ENCODE data around the gene ORMDL3. TPM values are rescaled to one million over a fixed set of nuclear protein-coding genes. Genes with fewer than 3 reads are reported as not detected.

Gene ORMDL3
- total RNA-seq, 1 donor from 2014 or later = 59.4 TPM

- Mint-ChIP-seq H3K27ac (ENCODE audit: unreplicated experiment) (no peak overlapping the region), H3K9me3 (ENCODE audit: unreplicated experiment) (no peaks in the 10 kb centered on the region), H3K27me3 (ENCODE audit: unreplicated experiment) (peaks cover 70% of the 10 kb centered on the region), H3K4me3 (ENCODE audit: unreplicated experiment) (no peak overlapping the region), H3K4me1 (ENCODE audit: unreplicated experiment) (peaks cover 6% of the 10 kb centered on the region), H3K36me3 (ENCODE audit: unreplicated experiment) (no peaks in the 10 kb centered on the region)
- TF ChIP-seq CTCF (IDR thresholded peaks at IDR 0.05) = no peak
- DNase-seq (ENCODE audit: extremely low spot score, unreplicated experiment) = no peak
These were observed 43.7 kb upstream of the ORMDL3 start for GRCh38 chr17:39971076-39971603.

- H3K9me3 Mint-ChIP-seq (ENCODE audit: unreplicated experiment) = no peaks in the 10 kb centered on the region
- H3K4me3 Mint-ChIP-seq (ENCODE audit: unreplicated experiment) = no peak overlapping the region
- no peak for DNase-seq (ENCODE audit: extremely low spot score, unreplicated experiment)
- H3K36me3 Mint-ChIP-seq (ENCODE audit: unreplicated experiment) = no peaks in the 10 kb centered on the region
- no peak overlapping the region for H3K27ac Mint-ChIP-seq (ENCODE audit: unreplicated experiment)
- H3K4me1 Mint-ChIP-seq (ENCODE audit: unreplicated experiment) = peaks cover 6% of the 10 kb centered on the region
- H3K27me3 Mint-ChIP-seq (ENCODE audit: unreplicated experiment) = peaks cover 73% of the 10 kb centered on the region
- TF ChIP-seq CTCF (IDR thresholded peaks at IDR 0.05) = no peak
These were observed 42.8 kb upstream of the ORMDL3 start for GRCh38 chr17:39970157-39970692.

GRCh38 chr17:39969375-39969774, 42.0 kb upstream of the ORMDL3 start:
- Mint-ChIP-seq H3K4me3 (ENCODE audit: unreplicated experiment) (no peak overlapping the region), H3K27me3 (ENCODE audit: unreplicated experiment) (peaks cover 75% of the 10 kb centered on the region), H3K4me1 (ENCODE audit: unreplicated experiment) (peaks cover 6% of the 10 kb centered on the region), H3K9me3 (ENCODE audit: unreplicated experiment) (no peaks in the 10 kb centered on the region), H3K27ac (ENCODE audit: unreplicated experiment) (no peak overlapping the region), H3K36me3 (ENCODE audit: unreplicated experiment) (no peaks in the 10 kb centered on the region)
- no peak for DNase-seq (ENCODE audit: extremely low spot score, unreplicated experiment)
- TF ChIP-seq CTCF (IDR thresholded peaks at IDR 0.05) = no peak

GRCh38 chr17:39968761-39969160, 41.4 kb upstream of the ORMDL3 start:
- H3K27me3 Mint-ChIP-seq (ENCODE audit: unreplicated experiment) = peaks cover 73% of the 10 kb centered on the region
- H3K27ac Mint-ChIP-seq (ENCODE audit: unreplicated experiment) = no peak overlapping the region

GRCh38 chr17:39966771-39967170, 39.4 kb upstream of the ORMDL3 start:
- H3K27me3 Mint-ChIP-seq (ENCODE audit: unreplicated experiment) = peaks cover 62% of the 10 kb centered on the region
- no peak overlapping the region for H3K4me3 Mint-ChIP-seq (ENCODE audit: unreplicated experiment)
- H3K9me3 Mint-ChIP-seq (ENCODE audit: unreplicated experiment) = no peaks in the 10 kb centered on the region
- no peak overlapping the region for H3K27ac Mint-ChIP-seq (ENCODE audit: unreplicated experiment)
- H3K4me1 Mint-ChIP-seq (ENCODE audit: unreplicated experiment) = no peaks in the 10 kb centered on the region
- TF ChIP-seq CTCF (IDR thresholded peaks at IDR 0.05) = no peak
- no peaks in the 10 kb centered on the region for H3K36me3 Mint-ChIP-seq (ENCODE audit: unreplicated experiment)
- no peak for DNase-seq (ENCODE audit: extremely low spot score, unreplicated experiment)

More at GRCh38 chr17:39968761-39969160, 41.4 kb upstream of the ORMDL3 start:
- H3K4me3 Mint-ChIP-seq (ENCODE audit: unreplicated experiment) = no peak overlapping the region
- no peaks in the 10 kb centered on the region for H3K9me3 Mint-ChIP-seq (ENCODE audit: unreplicated experiment)
- no peak for DNase-seq (ENCODE audit: extremely low spot score, unreplicated experiment)
- H3K36me3 Mint-ChIP-seq (ENCODE audit: unreplicated experiment) = no peaks in the 10 kb centered on the region
- H3K4me1 Mint-ChIP-seq (ENCODE audit: unreplicated experiment) = peaks cover 6% of the 10 kb centered on the region
- no peak for TF ChIP-seq CTCF (IDR thresholded peaks at IDR 0.05)

All from osteocyte (in vitro differentiated cells).